IMR-90 (cell line): ENCODE results near the gene ARRDC5. TPM values are rescaled to one million over a fixed set of nuclear protein-coding genes. Genes with fewer than 3 reads are reported as not detected.

Source experiments
- ATAC-seq: fragments of 200-7000 bp; cut with Tn5 transposase; 2 replicates; pipeline ENCODE4 v1.9.1; 2020; ENCODE audit warnings: low read depth, mild to moderate bottlenecking, moderate library complexity
- BruUV-seq: library from RNA; stranded (reverse); fragments of 400-500 nt; replicated peaks from 2 replicates; lab custom pipeline; 2021; lab: Mats Ljungman, UMichigan
- CTCF ChIA-PET: fragments of 300-600 bp; formaldehyde crosslinking; extraction: SDS; loops from one replicate; lab custom pipeline; 2021; ENCODE audit warnings: antibody characterized with exemption; lab: Yijun Ruan, JAX
- POLR2A ChIA-PET: fragments of 300-600 bp; sonication (Branson Sonifier 250); formaldehyde crosslinking; loops from one replicate; lab custom pipeline; 2022; ENCODE audit warnings: antibody characterized with exemption; ENCODE audit not compliant: unreplicated experiment; lab: Charles Lee
- DNase-seq: peaks from one replicate; pipeline ENCODE4 v3.0.0; 2013
- H2AFZ ChIP-seq: replicated peaks from 2 replicates; pipeline ENCODE3; 2013; ENCODE audit warnings: low read length, mild to moderate bottlenecking; ENCODE audit not compliant: poor library complexity
- H2AK5ac ChIP-seq: 2 replicates; pipeline ENCODE4 v1.6.1; 2013; ENCODE audit warnings: low read depth, low read length, inconsistent platforms
- H2AK9ac ChIP-seq: replicated peaks from 2 replicates; pipeline ENCODE3; 2013; ENCODE audit warnings: mild to moderate bottlenecking, low read depth, low read length, moderate library complexity; ENCODE audit not compliant: poor library complexity
- H2BK120ac ChIP-seq: 2 replicates; pipeline ENCODE4 v1.6.1; 2013; ENCODE audit warnings: low read depth, low read length, inconsistent platforms
- H2BK15ac ChIP-seq: 3 replicates; pipeline ENCODE4 v1.6.1; 2013; ENCODE audit warnings: low read depth, low read length, inconsistent platforms
- H2BK20ac ChIP-seq: 2 replicates; pipeline ENCODE4 v1.6.1; 2013; ENCODE audit warnings: low read depth, mild to moderate bottlenecking, inconsistent platforms, low read length, moderate library complexity
- H2BK5ac ChIP-seq: 2 replicates; pipeline ENCODE4 v1.6.1; 2013; ENCODE audit warnings: mild to moderate bottlenecking, low read depth, low read length, inconsistent platforms; ENCODE audit not compliant: poor library complexity, severe bottlenecking
- H3K14ac ChIP-seq: replicated peaks from 2 replicates; pipeline ENCODE4 v1.6.1; 2013; ENCODE audit warnings: low read depth, low read length, inconsistent platforms
- H3K18ac ChIP-seq: 2 replicates; pipeline ENCODE4 v1.6.1; 2013; ENCODE audit warnings: low read depth, low read length, control low read depth
- H3K23ac ChIP-seq: 2 replicates; pipeline ENCODE4 v1.6.1; 2013; ENCODE audit warnings: low read depth, low read length, inconsistent platforms
- H3K27ac ChIP-seq: 2 replicates; pipeline ENCODE4 v1.5.1; 2013; ENCODE audit warnings: mild to moderate bottlenecking, control low read depth, low read length; ENCODE audit not compliant: insufficient read depth
- H3K27me3 ChIP-seq: 2 replicates; pipeline ENCODE4 v1.6.1; 2013; ENCODE audit warnings: low read length; ENCODE audit not compliant: control insufficient read depth, insufficient read depth
- H3K36me3 ChIP-seq: 2 replicates; pipeline ENCODE4 v1.6.1; 2013; ENCODE audit warnings: low read length, mixed read lengths; ENCODE audit not compliant: control insufficient read depth, insufficient read depth
- H3K4ac ChIP-seq: 2 replicates; pipeline ENCODE4 v1.6.1; 2013; ENCODE audit warnings: low read depth, low read length, inconsistent platforms
- H3K4me1 ChIP-seq: 2 replicates; pipeline ENCODE4 v1.6.1; 2013; ENCODE audit warnings: low read length, mixed read lengths; ENCODE audit not compliant: control insufficient read depth, insufficient read depth
- H3K4me2 ChIP-seq: 2 replicates; pipeline ENCODE4 v1.6.1; 2013; ENCODE audit warnings: low read depth, mild to moderate bottlenecking, control low read depth, low read length, moderate library complexity
- H3K4me3 ChIP-seq: 2 replicates; pipeline ENCODE4 v1.5.1; 2013; ENCODE audit warnings: low read depth, mild to moderate bottlenecking, control low read depth, low read length, moderate library complexity; ENCODE audit not compliant: insufficient read depth
- H3K56ac ChIP-seq: 2 replicates; pipeline ENCODE4 v1.6.1; 2013; ENCODE audit warnings: low read length, inconsistent platforms; ENCODE audit not compliant: insufficient read depth; ENCODE audit errors: extremely low read depth
- H3K79me1 ChIP-seq, 2 experiments: 2 replicates each; pipeline ENCODE4 v1.6.1; 2013; ENCODE audit warnings: low read length in 2 of 2, inconsistent platforms in 1 of 2, low read depth in 1 of 2
- H3K9ac ChIP-seq: 2 replicates; pipeline ENCODE4 v1.6.1; 2013; ENCODE audit warnings: low read depth, low read length, control low read depth
- H3K9me1 ChIP-seq: 2 replicates; pipeline ENCODE4 v1.6.1; 2013; ENCODE audit warnings: low read length, inconsistent platforms; ENCODE audit not compliant: insufficient read depth
- H3K9me3 ChIP-seq: 2 replicates; pipeline ENCODE4 v1.6.1; 2013; ENCODE audit warnings: low read length; ENCODE audit not compliant: control insufficient read depth, insufficient read depth
- H4K20me1 ChIP-seq: 2 replicates; pipeline ENCODE4 v1.6.1; 2013; ENCODE audit warnings: low read length, inconsistent platforms; ENCODE audit not compliant: insufficient read depth
- H4K5ac ChIP-seq: 2 replicates; pipeline ENCODE4 v1.6.1; 2013; ENCODE audit warnings: mild to moderate bottlenecking, low read depth, low read length, control low read depth
- H4K8ac ChIP-seq, 2 experiments: 2 replicates each; pipeline ENCODE4 v1.6.1; 2013; ENCODE audit warnings: low read depth in 2 of 2, low read length in 2 of 2, control low read depth in 1 of 2, inconsistent platforms in 1 of 2
- H4K91ac ChIP-seq: 2 replicates; pipeline ENCODE4 v1.6.1; 2013; ENCODE audit warnings: low read depth, low read length, inconsistent platforms; ENCODE audit not compliant: insufficient read depth
- CEBPB ChIP-seq: IDR thresholded peaks from 2 replicates; pipeline ENCODE4 v1.6.1; 2012; ENCODE audit warnings: low read depth, low read length, improper control_type of control experiment
- CHD1 ChIP-seq: IDR thresholded peaks from 2 replicates; pipeline ENCODE4 v1.6.1; 2012; ENCODE audit warnings: low read depth, low read length, improper control_type of control experiment
- NFE2L2 ChIP-seq: fragments of 150-350 bp; IDR thresholded peaks from 2 replicates; pipeline ENCODE4 v1.6.1; 2016; ENCODE audit warnings: low read depth, mild to moderate bottlenecking, low read length
- WGBS, 2 experiments: methylation state at CpG; one replicate each; pipeline versions ENCODE4 v1.1.5 to v1.1.7; 2013; ENCODE audit warnings: missing lambda C conversion rate in 2 of 2; ENCODE audit not compliant: insufficient read length in 1 of 2; ENCODE audit errors: extremely low coverage in 2 of 2; 5-methylcytosine and 5-hydroxymethylcytosine counted together
- dilution Hi-C: fragments of 300-500 bp; cut with HindIII; formaldehyde crosslinking; loops from one replicate; pipeline ENCODE4 v1.14.3; 2018; ENCODE audit warnings: low sequenced_read_pairs; ENCODE audit not compliant: unreplicated experiment
- in situ Hi-C: fragments of 300-500 bp; cut with MboI; formaldehyde crosslinking; loops from 3 replicates; pipeline ENCODE4 v1.14.3; 2019; ENCODE audit warnings: low sequenced_read_pairs, inconsistent platforms, mixed read lengths
- intact Hi-C: fragments of 100-400 bp; cut with micrococcal nuclease; formaldehyde crosslinking; loops from 2 replicates; pipeline ENCODE4 v1.10.0; 2022
- polyA plus RNA-seq, 3 experiments: library from polyadenylated mRNA; depleted of rRNA; stranded (reverse); fragments of >200 nt; gene quantifications; 2 replicates each; pipeline ENCODE4 v1.2.3, GENCODE V29; 2012; ENCODE audit warnings: low replicate concordance in 1 of 3
- total RNA-seq: library from RNA; depleted of rRNA; stranded (reverse); fragments of >200 nt; gene quantifications from 2 replicates; pipeline ENCODE4 v1.2.3, GENCODE V29; 2012

The ARRDC5 gene
- total and polyA plus RNA-seq, 2 of the 4 experiments (the other 2 are of a cell fraction): not detected

GRCh38 chr19:4871711-4872110, 31.0 kb downstream of the ARRDC5 start:
- Histone ChIP-seq H3K36me3 (no peaks in the 10 kb centered on the region), H3K27me3 (no peaks in the 10 kb centered on the region), H2BK15ac (peak overlapping the region; percentile 73; the same call in 2 of the 3 replicates), H3K4me1 (no peaks in the 10 kb centered on the region), H4K8ac (peak overlapping the region in 1 of 2 experiments; percentile 6; a peak in 1 of 4 replicates), H4K20me1 (peaks cover 2% of the 10 kb centered on the region), H3K9me1 (no peaks in the 10 kb centered on the region), H2AK5ac (peak overlapping the region; percentile 86), H4K5ac (no peak overlapping the region), H3K4me2 (no peak overlapping the region), H3K9me3 (no peaks in the 10 kb centered on the region), H3K18ac (no peak overlapping the region), H2BK120ac (peak overlapping the region; percentile 42), H3K4ac (peak overlapping the region; percentile 7; the same call in 1 of the 2 replicates), H2BK5ac (no peak overlapping the region), H2AK9ac (peak overlapping the region; percentile 52), H3K56ac (no peak overlapping the region), H4K91ac (no peak overlapping the region; the same call in 1 of the 2 replicates), H3K9ac (no peak overlapping the region), H3K27ac (no peak overlapping the region), H2AFZ (no peak overlapping the region), H3K4me3 (no peak overlapping the region), H3K23ac (no peak overlapping the region), H3K79me1 (peaks cover 1 to 19% of the 10 kb centered on the region in 2 experiments; a peak in 3 of 4 replicates), H3K14ac (no peak overlapping the region), H2BK20ac (peak overlapping the region; percentile 22; the same call in 1 of the 2 replicates)
- intact Hi-C loops: loop anchor here (1.0 kb wide), 2 partner anchors 40 to 160 kb away; no protein-coding TSS in a partner anchor
- ATAC-seq (no peak), DNase-seq (no peak)
- in situ Hi-C loops: loop anchor here (5.0 kb wide), 2 partner anchors 41 to 161 kb away; no protein-coding TSS in a partner anchor
- no CpG with 5 or more reads among the region's 6 CpGs for WGBS, 2 experiments
- ChIA-PET POLR2A (no interaction called here), CTCF (interaction anchor here (0.7 kb wide), 1 partner anchor 40 kb away, joined by 5 read pairs; no protein-coding TSS in a partner anchor)
- dilution Hi-C loops: no loop called here
- BruUV-seq: no TSS peak
- TF ChIP-seq CEBPB (no peak), NFE2L2 (no peak), CHD1 (no peak)
